WTC11 (cell line): ENCODE measurements around the gene UNC13D. TPM values are rescaled to one million over a fixed set of nuclear protein-coding genes. Genes with fewer than 3 reads are reported as not detected.

Experiments used
- ATAC-seq: fragments of 200-7000 bp; cut with Tn5 transposase; 2 replicates; pipeline ENCODE4 v1.10.0; 2021; ENCODE audit warnings: mild to moderate bottlenecking, moderate library complexity
- CTCF ChIA-PET: fragments of 300-600 bp; sonication (Branson Sonifier 250); formaldehyde crosslinking; loops from one replicate; lab custom pipeline; 2021; ENCODE audit warnings: antibody characterized with exemption; lab: Charles Lee
- POLR2A ChIA-PET: fragments of 350-600 bp; sonication (Branson Sonifier 250); formaldehyde crosslinking; loops from one replicate; lab custom pipeline; 2021; ENCODE audit warnings: antibody characterized with exemption; lab: Charles Lee
- DNase-seq: peaks from one replicate; pipeline ENCODE4 v3.0.0; 2021; ENCODE audit warnings: low spot score
- H3K27ac Mint-ChIP-seq: 2 replicates; pipeline ENCODE4 v1.8.0; 2021; ENCODE audit warnings: mixed read lengths
- H3K27me3 Mint-ChIP-seq: 2 replicates; pipeline ENCODE4 v1.8.0; 2021; ENCODE audit warnings: low read depth, mild to moderate bottlenecking, moderate library complexity, mixed read lengths
- H3K36me3 Mint-ChIP-seq: 2 replicates; pipeline ENCODE4 v1.8.0; 2021; ENCODE audit warnings: mixed read lengths
- H3K4me1 Mint-ChIP-seq: 2 replicates; pipeline ENCODE4 v1.8.0; 2022; ENCODE audit warnings: mixed read lengths
- H3K4me3 Mint-ChIP-seq: 2 replicates; pipeline ENCODE4 v1.8.0; 2021; ENCODE audit warnings: mild to moderate bottlenecking, moderate library complexity, mixed read lengths
- H3K9me3 Mint-ChIP-seq: 2 replicates; pipeline ENCODE4 v1.8.0; 2021; ENCODE audit warnings: mixed read lengths
- FOXK1 ChIP-seq: sonication (generic); formaldehyde crosslinking; IDR thresholded peaks from 2 replicates; pipeline ENCODE4 v1.8.0; 2022; ENCODE audit warnings: mild to moderate bottlenecking, moderate library complexity, missing genetic modification reagents
- GRHL2 ChIP-seq: fragments of 250-450 bp; sonication (Bioruptor Pico); IDR thresholded peaks from 2 replicates; pipeline ENCODE4 v1.8.0; 2022; ENCODE audit warnings: mild to moderate bottlenecking, moderate library complexity; ENCODE audit not compliant: insufficient replicate concordance, severe bottlenecking
- HMGA2 ChIP-seq: fragments of 250-450 bp; sonication (Bioruptor Pico); IDR thresholded peaks from 2 replicates; pipeline ENCODE4 v1.4.0; 2021; ENCODE audit warnings: mild to moderate bottlenecking, moderate library complexity
- MXD4 ChIP-seq: fragments of 250-450 bp; sonication (Bioruptor Pico); IDR thresholded peaks from 2 replicates; pipeline ENCODE4 v1.8.0; 2021; ENCODE audit warnings: mild to moderate bottlenecking, moderate library complexity, borderline replicate concordance
- NFE2L1 ChIP-seq: sonication (generic); formaldehyde crosslinking; IDR thresholded peaks from 2 replicates; pipeline ENCODE4 v1.8.1; 2023; ENCODE audit warnings: missing genetic modification reagents
- NR2C2 ChIP-seq: sonication (generic); formaldehyde crosslinking; IDR thresholded peaks from 2 replicates; pipeline ENCODE4 v1.8.0; 2022; ENCODE audit warnings: mild to moderate bottlenecking, missing genetic modification reagents
- PRRX2 ChIP-seq: fragments of 250-450 bp; sonication (Bioruptor Pico); IDR thresholded peaks from 2 replicates; pipeline ENCODE4 v1.8.0; 2021; ENCODE audit warnings: mild to moderate bottlenecking
- SP1 ChIP-seq: sonication (generic); formaldehyde crosslinking; conservative IDR thresholded peaks from 2 replicates; pipeline ENCODE4 v1.8.1; 2022; ENCODE audit warnings: missing genetic modification reagents
- TP53 ChIP-seq: sonication (generic); formaldehyde crosslinking; IDR thresholded peaks from 2 replicates; pipeline ENCODE4 v1.8.1; 2023; ENCODE audit warnings: mild to moderate bottlenecking, missing genetic modification reagents
- ZNF121 ChIP-seq: sonication (generic); formaldehyde crosslinking; IDR thresholded peaks from 2 replicates; pipeline ENCODE4 v1.8.0; 2023; ENCODE audit warnings: missing genetic modification reagents
- ZNF416 ChIP-seq: fragments of 250-450 bp; sonication (Bioruptor Pico); IDR thresholded peaks from 2 replicates; pipeline ENCODE4 v1.9.0; 2021; ENCODE audit warnings: mild to moderate bottlenecking, inconsistent platforms
- total RNA-seq: library from RNA; stranded (reverse); gene quantifications from 3 replicates; pipeline ENCODE4 v1.2.3, GENCODE V29; 2021
- TF ChIP-seq, protein P1 (sequence below): sonication (generic); formaldehyde crosslinking; IDR thresholded peaks from 2 replicates; pipeline ENCODE4 v1.8.0; 2022; ENCODE audit warnings: mild to moderate bottlenecking, missing genetic modification reagents
- TF ChIP-seq, protein P2 (sequence below): sonication (generic); formaldehyde crosslinking; IDR thresholded peaks from 2 replicates; pipeline ENCODE4 v1.8.1; 2022; ENCODE audit warnings: low read depth, missing genetic modification reagents, borderline replicate concordance
- TF ChIP-seq, protein P3 (sequence below): fragments of 250-450 bp; sonication (Bioruptor Pico); IDR thresholded peaks from 2 replicates; pipeline ENCODE4 v1.9.0; 2021; ENCODE audit warnings: mild to moderate bottlenecking
- TF ChIP-seq, protein P4 (sequence below): sonication (generic); formaldehyde crosslinking; IDR thresholded peaks from 2 replicates; pipeline ENCODE4 v1.8.0; 2023; ENCODE audit warnings: mild to moderate bottlenecking, missing genetic modification reagents
- TF ChIP-seq, protein P5 (sequence below): sonication (generic); formaldehyde crosslinking; IDR thresholded peaks from 2 replicates; pipeline ENCODE4 v1.8.0; 2022; ENCODE audit warnings: mild to moderate bottlenecking, missing genetic modification reagents
- TF ChIP-seq, protein P6 (sequence below): fragments of 250-450 bp; sonication (Bioruptor Pico); IDR thresholded peaks from 2 replicates; pipeline ENCODE4 v1.9.0; 2021; ENCODE audit warnings: mild to moderate bottlenecking
- TF ChIP-seq, protein P7 (sequence below): sonication (generic); formaldehyde crosslinking; IDR thresholded peaks from 2 replicates; pipeline ENCODE4 v1.8.1; 2023; ENCODE audit warnings: mild to moderate bottlenecking, missing genetic modification reagents, moderate library complexity

The UNC13D gene
- total RNA-seq, 1 experiment from 2014 or later, result 13.1 TPM

DNA sequence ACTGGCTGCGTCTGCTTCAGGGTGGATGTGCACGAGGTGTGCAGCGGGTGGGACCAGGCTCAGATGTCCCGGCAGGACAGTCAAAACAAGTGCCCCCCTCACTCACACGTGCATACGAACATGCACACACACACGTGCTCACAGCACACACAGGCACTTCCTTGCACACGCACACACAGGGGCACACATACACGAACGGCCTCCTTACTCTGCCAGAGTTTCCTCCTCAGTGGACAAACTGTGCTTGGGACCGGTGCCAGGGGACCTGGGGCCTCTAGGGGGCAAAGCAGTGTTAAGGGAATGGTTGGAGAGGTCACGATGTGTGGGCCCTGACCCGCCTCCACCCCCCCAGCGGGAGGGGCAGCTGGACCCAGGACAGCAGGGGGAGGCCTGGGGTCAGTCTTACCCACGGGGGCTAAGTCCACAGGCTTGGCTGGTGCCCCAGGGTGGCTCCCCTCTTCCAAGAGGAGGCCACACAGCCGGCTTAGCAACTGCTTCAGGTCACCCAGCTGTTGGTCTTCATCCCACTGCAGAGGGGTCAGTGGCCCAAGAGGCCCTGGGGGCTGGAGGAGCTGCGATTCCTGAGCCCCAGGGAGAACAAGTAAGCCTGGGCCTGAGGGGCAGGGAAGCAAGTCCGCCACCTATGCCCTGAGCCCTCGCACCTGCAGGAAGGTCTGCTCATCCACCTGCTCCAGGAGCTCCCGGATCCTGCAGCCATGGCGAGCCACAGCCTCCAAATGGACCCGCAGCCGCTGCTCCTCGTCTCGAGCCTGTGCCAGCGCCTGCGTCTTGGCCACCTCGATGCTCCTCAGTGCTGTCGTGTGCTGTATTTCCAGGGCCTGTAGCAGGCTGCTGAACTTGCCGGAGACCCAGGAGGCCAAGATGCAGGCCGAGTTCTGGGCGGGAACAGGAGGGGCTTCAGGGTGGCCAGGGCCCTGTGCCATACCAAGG is 47.7 kb upstream of the UNC13D start:
- TF ChIP-seq, protein P1, sequence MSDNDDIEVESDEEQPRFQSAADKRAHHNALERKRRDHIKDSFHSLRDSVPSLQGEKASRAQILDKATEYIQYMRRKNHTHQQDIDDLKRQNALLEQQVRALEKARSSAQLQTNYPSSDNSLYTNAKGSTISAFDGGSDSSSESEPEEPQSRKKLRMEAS (CRISPR knock-in tag), result no peak
- TF ChIP-seq ZNF121 (CRISPR knock-in tag), result 0 out of 2 replicates have a peak, but pooled peaks have one; percentile 25
- H3K27ac Mint-ChIP-seq, result no peak overlapping the region
- ChIA-PET CTCF (interaction anchor here (1.0 to 7.5 kb wide), 3 partner anchors 14 to 31 kb away, joined by 3 to 71 read pairs (median 36); partner anchors contain the start of gene TRIM47), POLR2A (interaction anchor here (0.6 to 1.2 kb wide), 2 partner anchors 36 to 687 kb away, joined by 3 to 4 read pairs; partner anchors contain the start of gene WBP2)
- H3K4me3 Mint-ChIP-seq, result no peak overlapping the region
- H3K9me3 Mint-ChIP-seq, result no peaks in the 10 kb centered on the region
- ATAC-seq (no peak), DNase-seq (no peak)
- H3K27me3 Mint-ChIP-seq, result no peaks in the 10 kb centered on the region
- H3K4me1 Mint-ChIP-seq, result peaks cover 19% of the 10 kb centered on the region
- H3K36me3 Mint-ChIP-seq, result peaks cover 7% of the 10 kb centered on the region; the same call in 1 of the 2 replicates

DNA sequence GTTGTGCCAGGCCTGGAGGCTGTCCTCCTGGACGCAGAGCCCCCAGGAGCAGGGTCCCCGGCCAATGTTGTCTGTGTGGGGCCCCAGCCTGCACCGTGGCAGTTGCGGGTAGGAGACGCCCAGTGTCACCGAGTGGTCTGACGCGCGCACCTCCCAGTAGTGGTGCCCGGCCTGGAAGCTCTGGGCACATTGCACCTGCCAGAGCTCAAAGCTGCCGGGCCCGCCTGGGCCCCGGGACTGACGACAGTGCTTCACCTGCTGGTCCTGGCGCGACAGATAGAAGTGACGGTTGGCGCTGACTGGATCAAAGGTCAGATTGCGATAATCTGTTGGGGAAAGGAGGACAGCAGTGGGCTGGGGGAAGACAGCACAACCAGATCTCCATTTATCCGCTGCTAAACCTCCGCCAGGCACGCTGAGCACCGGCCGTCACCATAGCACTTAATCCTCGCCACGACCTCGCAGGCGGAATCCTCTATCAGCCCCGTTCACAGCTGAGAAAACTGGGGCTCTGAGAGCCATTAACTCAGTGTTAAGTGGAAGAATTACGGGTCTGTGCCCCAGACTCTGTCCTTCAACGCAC is 46.9 kb upstream of the UNC13D start:
- peaks cover 7% of the 10 kb centered on the region; the same call in 1 of the 2 replicates for H3K36me3 Mint-ChIP-seq
- no peak overlapping the region for H3K4me3 Mint-ChIP-seq
- ChIA-PET CTCF (interaction anchor here (1.0 kb wide), 1 partner anchor 15 kb away, joined by 3 read pairs; no protein-coding TSS in a partner anchor), POLR2A (no interaction called here)
- no peak for ATAC-seq
- H3K27ac Mint-ChIP-seq, result no peak overlapping the region
- peaks cover 19% of the 10 kb centered on the region for H3K4me1 Mint-ChIP-seq
- H3K27me3 Mint-ChIP-seq, result no peaks in the 10 kb centered on the region
- TF ChIP-seq PRRX2 (CRISPR knock-in tag) (no peak), HMGA2 (CRISPR knock-in tag) (no peak), MXD4 (CRISPR knock-in tag) (no peak), FOXK1 (CRISPR knock-in tag) (no peak), SP1 (no peak), GRHL2 (CRISPR knock-in tag) (no peak), NFE2L1 (no peak), ZNF416 (CRISPR knock-in tag) (no peak), NR2C2 (CRISPR knock-in tag) (no peak), TP53 (CRISPR knock-in tag) (no peak)
- TF ChIP-seq, protein P2, sequence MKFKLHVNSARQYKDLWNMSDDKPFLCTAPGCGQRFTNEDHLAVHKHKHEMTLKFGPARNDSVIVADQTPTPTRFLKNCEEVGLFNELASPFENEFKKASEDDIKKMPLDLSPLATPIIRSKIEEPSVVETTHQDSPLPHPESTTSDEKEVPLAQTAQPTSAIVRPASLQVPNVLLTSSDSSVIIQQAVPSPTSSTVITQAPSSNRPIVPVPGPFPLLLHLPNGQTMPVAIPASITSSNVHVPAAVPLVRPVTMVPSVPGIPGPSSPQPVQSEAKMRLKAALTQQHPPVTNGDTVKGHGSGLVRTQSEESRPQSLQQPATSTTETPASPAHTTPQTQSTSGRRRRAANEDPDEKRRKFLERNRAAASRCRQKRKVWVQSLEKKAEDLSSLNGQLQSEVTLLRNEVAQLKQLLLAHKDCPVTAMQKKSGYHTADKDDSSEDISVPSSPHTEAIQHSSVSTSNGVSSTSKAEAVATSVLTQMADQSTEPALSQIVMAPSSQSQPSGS (CRISPR knock-in tag), result no peak
- TF ChIP-seq, protein P3, sequence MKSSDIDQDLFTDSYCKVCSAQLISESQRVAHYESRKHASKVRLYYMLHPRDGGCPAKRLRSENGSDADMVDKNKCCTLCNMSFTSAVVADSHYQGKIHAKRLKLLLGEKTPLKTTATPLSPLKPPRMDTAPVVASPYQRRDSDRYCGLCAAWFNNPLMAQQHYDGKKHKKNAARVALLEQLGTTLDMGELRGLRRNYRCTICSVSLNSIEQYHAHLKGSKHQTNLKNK (CRISPR knock-in tag), result no peak
- TF ChIP-seq, protein P4, sequence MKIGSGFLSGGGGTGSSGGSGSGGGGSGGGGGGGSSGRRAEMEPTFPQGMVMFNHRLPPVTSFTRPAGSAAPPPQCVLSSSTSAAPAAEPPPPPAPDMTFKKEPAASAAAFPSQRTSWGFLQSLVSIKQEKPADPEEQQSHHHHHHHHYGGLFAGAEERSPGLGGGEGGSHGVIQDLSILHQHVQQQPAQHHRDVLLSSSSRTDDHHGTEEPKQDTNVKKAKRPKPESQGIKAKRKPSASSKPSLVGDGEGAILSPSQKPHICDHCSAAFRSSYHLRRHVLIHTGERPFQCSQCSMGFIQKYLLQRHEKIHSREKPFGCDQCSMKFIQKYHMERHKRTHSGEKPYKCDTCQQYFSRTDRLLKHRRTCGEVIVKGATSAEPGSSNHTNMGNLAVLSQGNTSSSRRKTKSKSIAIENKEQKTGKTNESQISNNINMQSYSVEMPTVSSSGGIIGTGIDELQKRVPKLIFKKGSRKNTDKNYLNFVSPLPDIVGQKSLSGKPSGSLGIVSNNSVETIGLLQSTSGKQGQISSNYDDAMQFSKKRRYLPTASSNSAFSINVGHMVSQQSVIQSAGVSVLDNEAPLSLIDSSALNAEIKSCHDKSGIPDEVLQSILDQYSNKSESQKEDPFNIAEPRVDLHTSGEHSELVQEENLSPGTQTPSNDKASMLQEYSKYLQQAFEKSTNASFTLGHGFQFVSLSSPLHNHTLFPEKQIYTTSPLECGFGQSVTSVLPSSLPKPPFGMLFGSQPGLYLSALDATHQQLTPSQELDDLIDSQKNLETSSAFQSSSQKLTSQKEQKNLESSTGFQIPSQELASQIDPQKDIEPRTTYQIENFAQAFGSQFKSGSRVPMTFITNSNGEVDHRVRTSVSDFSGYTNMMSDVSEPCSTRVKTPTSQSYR (CRISPR knock-in tag), result no peak
- TF ChIP-seq, protein P5, sequence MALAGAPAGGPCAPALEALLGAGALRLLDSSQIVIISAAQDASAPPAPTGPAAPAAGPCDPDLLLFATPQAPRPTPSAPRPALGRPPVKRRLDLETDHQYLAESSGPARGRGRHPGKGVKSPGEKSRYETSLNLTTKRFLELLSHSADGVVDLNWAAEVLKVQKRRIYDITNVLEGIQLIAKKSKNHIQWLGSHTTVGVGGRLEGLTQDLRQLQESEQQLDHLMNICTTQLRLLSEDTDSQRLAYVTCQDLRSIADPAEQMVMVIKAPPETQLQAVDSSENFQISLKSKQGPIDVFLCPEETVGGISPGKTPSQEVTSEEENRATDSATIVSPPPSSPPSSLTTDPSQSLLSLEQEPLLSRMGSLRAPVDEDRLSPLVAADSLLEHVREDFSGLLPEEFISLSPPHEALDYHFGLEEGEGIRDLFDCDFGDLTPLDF (CRISPR knock-in tag), result no peak
- TF ChIP-seq, protein P6, sequence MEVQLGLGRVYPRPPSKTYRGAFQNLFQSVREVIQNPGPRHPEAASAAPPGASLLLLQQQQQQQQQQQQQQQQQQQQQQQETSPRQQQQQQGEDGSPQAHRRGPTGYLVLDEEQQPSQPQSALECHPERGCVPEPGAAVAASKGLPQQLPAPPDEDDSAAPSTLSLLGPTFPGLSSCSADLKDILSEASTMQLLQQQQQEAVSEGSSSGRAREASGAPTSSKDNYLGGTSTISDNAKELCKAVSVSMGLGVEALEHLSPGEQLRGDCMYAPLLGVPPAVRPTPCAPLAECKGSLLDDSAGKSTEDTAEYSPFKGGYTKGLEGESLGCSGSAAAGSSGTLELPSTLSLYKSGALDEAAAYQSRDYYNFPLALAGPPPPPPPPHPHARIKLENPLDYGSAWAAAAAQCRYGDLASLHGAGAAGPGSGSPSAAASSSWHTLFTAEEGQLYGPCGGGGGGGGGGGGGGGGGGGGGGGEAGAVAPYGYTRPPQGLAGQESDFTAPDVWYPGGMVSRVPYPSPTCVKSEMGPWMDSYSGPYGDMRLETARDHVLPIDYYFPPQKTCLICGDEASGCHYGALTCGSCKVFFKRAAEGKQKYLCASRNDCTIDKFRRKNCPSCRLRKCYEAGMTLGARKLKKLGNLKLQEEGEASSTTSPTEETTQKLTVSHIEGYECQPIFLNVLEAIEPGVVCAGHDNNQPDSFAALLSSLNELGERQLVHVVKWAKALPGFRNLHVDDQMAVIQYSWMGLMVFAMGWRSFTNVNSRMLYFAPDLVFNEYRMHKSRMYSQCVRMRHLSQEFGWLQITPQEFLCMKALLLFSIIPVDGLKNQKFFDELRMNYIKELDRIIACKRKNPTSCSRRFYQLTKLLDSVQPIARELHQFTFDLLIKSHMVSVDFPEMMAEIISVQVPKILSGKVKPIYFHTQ (CRISPR knock-in tag), result no peak
- TF ChIP-seq, protein P7, sequence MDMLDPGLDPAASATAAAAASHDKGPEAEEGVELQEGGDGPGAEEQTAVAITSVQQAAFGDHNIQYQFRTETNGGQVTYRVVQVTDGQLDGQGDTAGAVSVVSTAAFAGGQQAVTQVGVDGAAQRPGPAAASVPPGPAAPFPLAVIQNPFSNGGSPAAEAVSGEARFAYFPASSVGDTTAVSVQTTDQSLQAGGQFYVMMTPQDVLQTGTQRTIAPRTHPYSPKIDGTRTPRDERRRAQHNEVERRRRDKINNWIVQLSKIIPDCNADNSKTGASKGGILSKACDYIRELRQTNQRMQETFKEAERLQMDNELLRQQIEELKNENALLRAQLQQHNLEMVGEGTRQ (CRISPR knock-in tag), result no peak
- DNase-seq, result no peak
- no peaks in the 10 kb centered on the region for H3K9me3 Mint-ChIP-seq
